BLaER1 (cell line): Measurements from ENCODE around the gene IGLL5.

Experiments used
- H3K27ac ChIP-seq: shearing (Covaris generic); formaldehyde crosslinking; 2 replicates; pipeline ENCODE4 v1.8.1; 2022
- H3K27me3 ChIP-seq: shearing (Covaris generic); formaldehyde crosslinking; 2 replicates; pipeline ENCODE4 v1.8.1; 2022
- H3K36me3 ChIP-seq: shearing (Covaris generic); formaldehyde crosslinking; 2 replicates; pipeline ENCODE4 v1.8.1; 2022
- H3K4me1 ChIP-seq: shearing (Covaris generic); formaldehyde crosslinking; 2 replicates; pipeline ENCODE4 v1.8.1; 2022
- H3K4me2 ChIP-seq: shearing (Covaris generic); formaldehyde crosslinking; 2 replicates; pipeline ENCODE4 v1.8.1; 2022
- H3K4me3 ChIP-seq: shearing (Covaris generic); formaldehyde crosslinking; 2 replicates; pipeline ENCODE4 v1.8.1; 2022
- H3K9ac ChIP-seq: shearing (Covaris generic); formaldehyde crosslinking; 2 replicates; pipeline ENCODE4 v1.8.1; 2022
- H3K9me3 ChIP-seq: shearing (Covaris generic); formaldehyde crosslinking; 2 replicates; pipeline ENCODE4 v1.8.1; 2022
- H4K20me1 ChIP-seq: shearing (Covaris generic); formaldehyde crosslinking; 2 replicates; pipeline ENCODE4 v1.8.1; 2022
- Cebpa-rat ChIP-seq: shearing (Covaris generic); IDR thresholded peaks from 2 replicates; pipeline ENCODE4 v1.8.1; 2022

Gene IGLL5

DNA sequence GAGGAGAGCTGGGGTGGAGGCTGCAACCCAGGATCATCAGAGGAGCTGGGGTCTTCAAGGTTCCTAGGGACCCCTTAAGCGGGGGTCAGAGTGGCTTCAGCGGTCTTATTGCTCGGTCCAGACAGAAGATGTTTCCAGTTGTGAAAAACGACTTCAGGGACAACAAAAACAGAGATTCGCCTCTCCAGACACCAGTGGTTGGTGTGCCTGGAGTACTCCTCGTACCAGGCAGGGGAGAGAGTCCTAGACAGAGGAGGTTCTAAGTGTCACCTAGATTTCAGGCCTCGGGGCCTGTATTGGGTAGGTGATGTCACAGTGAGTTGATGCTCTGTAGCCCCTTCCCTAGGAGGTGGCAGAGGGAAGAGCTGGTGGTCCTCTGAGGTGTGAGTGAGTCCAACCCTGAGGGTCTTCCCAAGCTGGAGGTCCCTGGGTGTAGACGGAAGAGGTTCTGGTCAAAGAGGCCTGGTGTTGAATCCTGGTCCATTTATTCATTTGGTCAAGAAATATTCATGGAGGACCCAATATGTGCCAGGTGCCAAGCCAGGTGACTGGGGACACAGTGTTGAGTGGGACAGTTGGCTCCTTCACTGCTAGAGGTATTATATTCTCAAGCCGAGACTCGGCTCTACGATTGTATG is 4.4 kb upstream of the IGLL5 start:
- TF ChIP-seq Cebpa-rat: no peak
- H3K36me3 ChIP-seq: no peaks in the 10 kb centered on the region
- H3K9ac ChIP-seq: no peak overlapping the region
- H3K4me2 ChIP-seq: peak overlapping the region; percentile 95
- no peaks in the 10 kb centered on the region for H3K27me3 ChIP-seq
- no peak overlapping the region for H3K4me3 ChIP-seq
- H3K4me1 ChIP-seq: peaks cover 96% of the 10 kb centered on the region
- no peaks in the 10 kb centered on the region for H4K20me1 ChIP-seq
- H3K27ac ChIP-seq: peak overlapping the region; percentile 83; the same call in 1 of the 2 replicates
- no peaks in the 10 kb centered on the region for H3K9me3 ChIP-seq

DNA sequence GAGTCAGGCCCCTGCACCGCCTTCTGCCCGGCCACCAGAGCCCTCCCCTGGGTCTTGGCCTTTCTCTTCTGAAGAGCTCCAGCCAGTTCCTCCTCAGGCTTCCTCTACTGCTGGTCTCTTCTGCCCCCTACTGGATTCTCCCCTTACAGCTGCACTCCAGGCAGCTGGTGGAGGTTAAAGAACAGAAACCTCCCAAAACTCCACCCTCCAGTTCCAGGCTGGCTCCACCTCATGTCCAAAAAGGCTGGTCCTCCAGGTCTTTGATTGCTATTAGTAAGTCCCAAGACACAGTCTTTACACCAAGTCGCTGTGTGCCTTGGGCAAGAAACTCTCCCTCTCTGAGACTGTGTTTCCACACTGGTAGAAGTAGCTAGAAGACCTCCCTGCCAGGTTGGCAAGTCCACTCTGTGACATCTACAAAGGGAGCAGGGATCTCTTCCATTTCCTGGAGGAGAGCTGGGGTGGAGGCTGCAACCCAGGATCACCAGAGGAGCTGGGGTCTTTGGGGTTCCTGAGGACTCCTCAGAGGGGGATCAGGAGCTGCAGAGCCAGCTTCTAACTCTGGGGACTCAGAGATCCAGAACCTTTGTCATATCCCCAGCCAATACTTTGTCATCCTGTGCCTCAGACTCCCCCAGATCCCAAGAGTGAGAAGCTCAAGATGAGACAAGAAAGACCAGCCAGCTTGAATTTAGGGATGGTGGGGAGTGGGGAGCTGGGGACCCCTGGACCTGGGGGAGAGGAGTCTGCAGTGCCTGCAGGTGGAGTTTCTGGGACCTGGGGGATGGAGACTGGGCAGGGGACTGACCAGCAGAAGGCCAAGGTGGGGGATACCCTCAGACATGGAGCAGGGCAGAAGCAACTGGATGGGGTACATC is 3.4 kb upstream of the IGLL5 start:
- TF ChIP-seq Cebpa-rat: no peak
- peaks cover 89% of the 10 kb centered on the region for H3K4me1 ChIP-seq
- H3K27me3 ChIP-seq: no peaks in the 10 kb centered on the region
- H3K4me3 ChIP-seq: peak overlapping the region; percentile 32; the same call in 1 of the 2 replicates
- H4K20me1 ChIP-seq: no peaks in the 10 kb centered on the region
- H3K9ac ChIP-seq: peak overlapping the region; percentile 65
- H3K9me3 ChIP-seq: no peaks in the 10 kb centered on the region
- H3K4me2 ChIP-seq: peak overlapping the region; percentile 95
- H3K27ac ChIP-seq: peak overlapping the region; percentile 83
- H3K36me3 ChIP-seq: no peaks in the 10 kb centered on the region

- no peaks in the 10 kb centered on the region for H3K36me3 ChIP-seq
- H3K4me2 ChIP-seq: peak overlapping the region; percentile 95
- H3K27ac ChIP-seq: peak overlapping the region; percentile 96
- no peaks in the 10 kb centered on the region for H3K9me3 ChIP-seq
- H3K27me3 ChIP-seq: no peaks in the 10 kb centered on the region
- H3K9ac ChIP-seq: peak overlapping the region; percentile 72
- H3K4me1 ChIP-seq: peaks cover 84% of the 10 kb centered on the region
- TF ChIP-seq Cebpa-rat: no peak
- no peaks in the 10 kb centered on the region for H4K20me1 ChIP-seq
- H3K4me3 ChIP-seq: peak overlapping the region; percentile 40; the same call in 1 of the 2 replicates
Measured at GRCh38 chr22:22884888-22885840, 2.5 kb upstream of the IGLL5 start.

DNA sequence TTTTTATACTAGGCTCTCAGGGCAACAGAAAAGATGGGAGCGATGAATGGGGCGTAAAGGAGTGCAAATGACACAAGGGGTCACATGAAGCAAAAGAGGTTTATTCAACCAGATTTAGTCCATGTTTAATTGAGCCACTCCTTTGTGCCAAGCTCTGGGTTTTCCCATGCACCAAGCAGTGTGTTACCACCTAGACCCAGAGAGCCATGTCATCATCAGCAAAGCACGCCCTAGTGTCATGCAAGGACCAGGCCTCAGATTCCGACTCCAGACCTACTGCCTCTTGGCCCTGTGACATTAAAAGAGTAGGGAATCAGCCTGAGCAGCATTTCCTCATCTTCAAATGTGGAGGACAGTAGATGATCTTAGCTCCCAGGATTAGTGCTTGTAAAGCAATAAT is 1.1 kb upstream of the IGLL5 start:
- H3K4me1 ChIP-seq: peaks cover 70% of the 10 kb centered on the region
- H3K4me2 ChIP-seq: peak overlapping the region; percentile 95
- H3K4me3 ChIP-seq: no peak overlapping the region
- no peaks in the 10 kb centered on the region for H3K27me3 ChIP-seq
- peak overlapping the region; percentile 96; the same call in 1 of the 2 replicates for H3K27ac ChIP-seq
- H4K20me1 ChIP-seq: no peaks in the 10 kb centered on the region
- H3K9ac ChIP-seq: peak overlapping the region; percentile 72; the same call in 1 of the 2 replicates
- no peaks in the 10 kb centered on the region for H3K36me3 ChIP-seq
- no peaks in the 10 kb centered on the region for H3K9me3 ChIP-seq
- no peak for TF ChIP-seq Cebpa-rat

- no peaks in the 10 kb centered on the region for H3K27me3 ChIP-seq
Measured at GRCh38 chr22:22888571-22889353, 1.1 kb downstream of the IGLL5 start.

GRCh38 chr22:22890085-22890484 is 2.5 kb downstream of the IGLL5 start:
- Histone ChIP-seq H3K9ac (peak overlapping the region; percentile 94), H3K9me3 (no peaks in the 10 kb centered on the region), H3K36me3 (peaks cover 14% of the 10 kb centered on the region), H3K4me2 (peak overlapping the region; percentile 95), H3K27me3 (no peaks in the 10 kb centered on the region), H3K27ac (peak overlapping the region; percentile 96), H4K20me1 (peaks cover 35% of the 10 kb centered on the region), H3K4me1 (peaks cover 69% of the 10 kb centered on the region), H3K4me3 (peak overlapping the region; percentile 74)
- TF ChIP-seq Cebpa-rat: no peak

More at GRCh38 chr22:22888571-22889353, 1.1 kb downstream of the IGLL5 start:
- Histone ChIP-seq H3K9me3 (no peaks in the 10 kb centered on the region), H3K36me3 (peaks cover 7% of the 10 kb centered on the region; the same call in 1 of the 2 replicates), H3K4me1 (peaks cover 69% of the 10 kb centered on the region), H3K9ac (peak overlapping the region; percentile 94), H3K4me3 (peak overlapping the region; percentile 74), H4K20me1 (peaks cover 22% of the 10 kb centered on the region), H3K27ac (peak overlapping the region; percentile 96), H3K4me2 (peak overlapping the region; percentile 95)
- no peak for TF ChIP-seq Cebpa-rat

DNA sequence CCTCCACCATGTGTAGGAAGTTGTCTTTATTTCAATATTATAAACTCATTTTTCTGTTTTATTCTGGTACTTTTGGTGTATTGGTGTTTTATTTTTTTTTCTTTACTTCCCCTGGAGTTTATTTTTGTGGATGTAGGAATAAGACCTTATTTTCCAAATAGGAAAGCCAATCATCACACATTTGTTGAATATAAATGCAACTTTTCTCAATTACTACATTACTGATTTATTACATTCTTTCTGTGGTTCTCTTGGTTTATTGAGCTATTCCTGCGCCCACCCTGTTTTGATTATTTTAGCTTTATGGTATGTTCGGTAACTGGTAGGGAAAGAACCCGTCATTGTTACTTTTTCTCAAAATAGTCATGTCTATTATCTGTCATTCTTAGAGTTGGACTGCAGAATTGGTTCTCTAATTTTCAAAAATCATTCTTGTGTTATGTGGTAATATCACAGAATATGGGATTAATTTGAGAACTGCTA is 3.6 kb downstream of the IGLL5 start:
- Histone ChIP-seq H3K9ac (peak overlapping the region; percentile 94; the same call in 1 of the 2 replicates), H3K27ac (peak overlapping the region; percentile 96), H3K4me1 (peaks cover 69% of the 10 kb centered on the region), H3K4me3 (peak overlapping the region; percentile 74), H3K36me3 (peaks cover 25% of the 10 kb centered on the region), H3K27me3 (no peaks in the 10 kb centered on the region), H3K9me3 (no peaks in the 10 kb centered on the region), H4K20me1 (peaks cover 46% of the 10 kb centered on the region), H3K4me2 (peak overlapping the region; percentile 95)
- TF ChIP-seq Cebpa-rat: no peak
